ENCODE measurements around the gene PSMD11.

PSMD11 gene

GRCh38 chr17:32491371-32492263 is 47.3 kb downstream of the PSMD11 start:
- DNase-seq: peak; percentile 31

- DNase-seq: peak; percentile 34
These were observed 47.9 kb downstream of the PSMD11 start for GRCh38 chr17:32492264-32492589.

- DNase-seq: no peak
These were observed 48.5 kb downstream of the PSMD11 start for GRCh38 chr17:32492648-32493289.

- peak; percentile 47 for DNase-seq
These were observed 49.3 kb downstream of the PSMD11 start for GRCh38 chr17:32493571-32493970.

GRCh38 chr17:32493976-32494513 is 49.7 kb downstream of the PSMD11 start:
- peak; percentile 47 for DNase-seq

GRCh38 chr17:32494621-32495358 is 50.5 kb downstream of the PSMD11 start:
- peak; percentile 96 for DNase-seq

GRCh38 chr17:32495359-32496231 is 51.3 kb downstream of the PSMD11 start:
- DNase-seq: peak; percentile 37

- DNase-seq: no peak
These were observed 52.2 kb downstream of the PSMD11 start for GRCh38 chr17:32496395-32497073.

GRCh38 chr17:32497431-32498205 is 53.3 kb downstream of the PSMD11 start:
- DNase-seq: no peak

GRCh38 chr17:32498391-32498790 is 54.1 kb downstream of the PSMD11 start:
- DNase-seq: peak; percentile 85

GRCh38 chr17:32502013-32502412 is 57.7 kb downstream of the PSMD11 start:
- no peak for DNase-seq

GRCh38 chr17:32502710-32503109 is 58.4 kb downstream of the PSMD11 start:
- DNase-seq: no peak

GRCh38 chr17:32503251-32504165 is 59.2 kb downstream of the PSMD11 start:
- no peak for DNase-seq

GRCh38 chr17:32504166-32504990 is 60.1 kb downstream of the PSMD11 start:
- no peak for DNase-seq

GRCh38 chr17:32508926-32509325 is 64.6 kb downstream of the PSMD11 start:
- DNase-seq: no peak

- DNase-seq: no peak
These were observed 66.2 kb downstream of the PSMD11 start for GRCh38 chr17:32510466-32510865.

GRCh38 chr17:32512328-32512727 is 68.0 kb downstream of the PSMD11 start:
- no peak for DNase-seq

- DNase-seq: no peak
These were observed 69.3 kb downstream of the PSMD11 start for GRCh38 chr17:32513579-32513978.

GRCh38 chr17:32514606-32515005 is 70.3 kb downstream of the PSMD11 start:
- no peak for DNase-seq
